DND-41 (cell line): ENCODE results near the gene ELK4.
A peak's percentile ranks its signal among the peaks of the same experiment; 100 is the strongest.

ENCODE experiments used
- ATAC-seq: fragments of 200-7000 bp; cut with Tn5 transposase; 3 replicates; pipeline ENCODE4 v1.9.1; 2021; ENCODE audit warnings: low read depth; ENCODE audit not compliant: insufficient read depth
- DNase-seq: peaks from one replicate; pipeline ENCODE4 v3.0.0-alpha.2; 2020
- H2AFZ ChIP-seq: 2 replicates; pipeline ENCODE4 v1.6.0; 2012; ENCODE audit warnings: low read depth, low read length
- H3K27ac ChIP-seq: 2 replicates; pipeline ENCODE4 v1.5.1; 2012; ENCODE audit warnings: low read length, inconsistent platforms
- H3K27me3 ChIP-seq: fragments of 200-600 bp; sonication (generic); 2 replicates; pipeline ENCODE4 v1.6.0; 2012; ENCODE audit warnings: low read length, mild to moderate bottlenecking, inconsistent platforms; ENCODE audit not compliant: insufficient read depth, poor library complexity
- H3K36me3 ChIP-seq: 2 replicates; pipeline ENCODE4 v1.5.1; 2012; ENCODE audit warnings: low read length, inconsistent platforms; ENCODE audit not compliant: insufficient read depth
- H3K4me1 ChIP-seq: 2 replicates; pipeline ENCODE4 v1.5.1; 2012; ENCODE audit warnings: mild to moderate bottlenecking, low read length; ENCODE audit not compliant: insufficient read depth
- H3K4me2 ChIP-seq: 2 replicates; pipeline ENCODE4 v1.6.0; 2012; ENCODE audit warnings: mild to moderate bottlenecking, moderate library complexity, low read length, inconsistent platforms; ENCODE audit not compliant: insufficient read depth
- H3K4me3 ChIP-seq, 2 experiments: fragments of 200-600 bp in 1 of 2; shearing (Covaris generic) in 1 of 2; 2 replicates each; pipeline ENCODE4 v1.5.1; 2012 to 2016; ENCODE audit warnings: inconsistent platforms in 2 of 2, low read length in 2 of 2, mild to moderate bottlenecking in 2 of 2, low read depth in 1 of 2, moderate library complexity in 1 of 2
- H3K79me2 ChIP-seq: 2 replicates; pipeline ENCODE4 v1.6.0; 2012; ENCODE audit warnings: low read length, inconsistent platforms; ENCODE audit not compliant: insufficient read depth
- H3K9ac ChIP-seq: 2 replicates; pipeline ENCODE4 v1.6.0; 2012; ENCODE audit warnings: low read depth, mild to moderate bottlenecking, inconsistent platforms, low read length, moderate library complexity
- H3K9me3 ChIP-seq: 2 replicates; pipeline ENCODE4 v1.5.1; 2012; ENCODE audit warnings: low read length, moderate library complexity, mild to moderate bottlenecking, inconsistent platforms; ENCODE audit not compliant: insufficient read depth, severe bottlenecking
- H4K20me1 ChIP-seq: 2 replicates; pipeline ENCODE4 v1.6.0; 2012; ENCODE audit warnings: low read length; ENCODE audit not compliant: insufficient read depth
- CTCF ChIP-seq: IDR thresholded peaks from 2 replicates; pipeline ENCODE4 v1.5.1; 2012; ENCODE audit warnings: borderline replicate concordance, low read length, moderate library complexity, mild to moderate bottlenecking; ENCODE audit not compliant: poor library complexity, severe bottlenecking; ENCODE audit errors: extremely low read depth
- EZH2 ChIP-seq: IDR thresholded peaks from 3 replicates; pipeline ENCODE4 v1.6.1; 2012; ENCODE audit warnings: borderline replicate concordance, low read depth, mild to moderate bottlenecking, moderate library complexity, low read length, inconsistent platforms; ENCODE audit not compliant: severe bottlenecking

Gene ELK4

GRCh38 chr1:205576805-205577761, 54.7 kb downstream of the ELK4 start:
- Histone ChIP-seq H3K27me3 (peaks cover 30% of the 10 kb centered on the region), H3K36me3 (no peaks in the 10 kb centered on the region), H3K4me1 (no peaks in the 10 kb centered on the region), H4K20me1 (no peaks in the 10 kb centered on the region; the same call in 1 of the 2 replicates), H3K9me3 (no peaks in the 10 kb centered on the region), H2AFZ (no peak overlapping the region), H3K9ac (no peak overlapping the region), H3K79me2 (no peaks in the 10 kb centered on the region), H3K27ac (no peak overlapping the region), H3K4me2 (no peak overlapping the region), H3K4me3 (no peak overlapping the region)
- ATAC-seq = no peak
- TF ChIP-seq CTCF = no peak
- TF ChIP-seq EZH2 = peak; percentile 1
- no peak for DNase-seq

- Histone ChIP-seq H3K4me3 (no peak overlapping the region), H3K4me2 (no peak overlapping the region), H3K27me3 (peaks cover 38% of the 10 kb centered on the region), H2AFZ (no peak overlapping the region), H3K36me3 (no peaks in the 10 kb centered on the region), H3K4me1 (no peaks in the 10 kb centered on the region), H3K9me3 (no peaks in the 10 kb centered on the region), H4K20me1 (no peaks in the 10 kb centered on the region; the same call in none of the 2 replicates), H3K9ac (no peak overlapping the region), H3K79me2 (no peaks in the 10 kb centered on the region), H3K27ac (no peak overlapping the region)
- ATAC-seq = no peak
- TF ChIP-seq CTCF (no peak), EZH2 (no peak)
- DNase-seq = no peak
Observed at GRCh38 chr1:205576011-205576410, 55.8 kb downstream of the ELK4 start.

- H2AFZ ChIP-seq = no peak overlapping the region
- H3K27ac ChIP-seq = no peak overlapping the region
- peaks cover 41% of the 10 kb centered on the region for H3K27me3 ChIP-seq
Observed at GRCh38 chr1:205575294-205575885, 56.4 kb downstream of the ELK4 start.

GRCh38 chr1:205572421-205572820, 59.4 kb downstream of the ELK4 start:
- Histone ChIP-seq H4K20me1 (no peaks in the 10 kb centered on the region; the same call in none of the 2 replicates), H2AFZ (no peak overlapping the region), H3K36me3 (no peaks in the 10 kb centered on the region), H3K27ac (no peak overlapping the region), H3K9ac (no peak overlapping the region), H3K4me1 (no peaks in the 10 kb centered on the region), H3K4me3 (no peak overlapping the region), H3K79me2 (no peaks in the 10 kb centered on the region), H3K9me3 (no peaks in the 10 kb centered on the region), H3K27me3 (peaks cover 34% of the 10 kb centered on the region), H3K4me2 (no peak overlapping the region)
- no peak for ATAC-seq
- DNase-seq = no peak
- TF ChIP-seq CTCF (no peak), EZH2 (no peak)

More at GRCh38 chr1:205575294-205575885, 56.4 kb downstream of the ELK4 start:
- H3K9ac ChIP-seq = no peak overlapping the region
- H3K79me2 ChIP-seq = no peaks in the 10 kb centered on the region
- no peaks in the 10 kb centered on the region for H3K36me3 ChIP-seq
- H3K4me2 ChIP-seq = no peak overlapping the region
- no peak for TF ChIP-seq EZH2
- H3K4me3 ChIP-seq = no peak overlapping the region
- no peaks in the 10 kb centered on the region for H3K4me1 ChIP-seq
- H3K9me3 ChIP-seq = no peaks in the 10 kb centered on the region
- no peak for ATAC-seq
- no peak for DNase-seq
- H4K20me1 ChIP-seq = no peaks in the 10 kb centered on the region; the same call in none of the 2 replicates
